Activated naive CD4-positive, alpha-beta T cell treated with anti-CD3 and anti-CD28 coated beads, Interleukin-2, amount 50 U/mL, for 24 hours (primary cell): ENCODE measurements around the gene ISOC2.
A peak's percentile ranks its signal among the peaks of the same experiment; 100 is the strongest.

Experiments used
- H3K27ac Mint-ChIP-seq: one replicate; pipeline ENCODE4 v1.8.0; 2021; ENCODE audit warnings: mild to moderate bottlenecking, mixed read lengths
- H3K27me3 Mint-ChIP-seq: one replicate; pipeline ENCODE4 v1.8.0; 2021; ENCODE audit warnings: mixed read lengths
- H3K36me3 Mint-ChIP-seq: one replicate; pipeline ENCODE4 v1.8.0; 2021; ENCODE audit warnings: mixed read lengths
- H3K4me1 Mint-ChIP-seq: one replicate; pipeline ENCODE4 v1.8.0; 2021; ENCODE audit warnings: mixed read lengths
- H3K4me3 Mint-ChIP-seq: one replicate; pipeline ENCODE4 v1.8.0; 2021; ENCODE audit warnings: mild to moderate bottlenecking, mixed read lengths
- H3K9me3 Mint-ChIP-seq: one replicate; pipeline ENCODE4 v1.8.0; 2021; ENCODE audit warnings: mixed read lengths

ISOC2 gene

DNA sequence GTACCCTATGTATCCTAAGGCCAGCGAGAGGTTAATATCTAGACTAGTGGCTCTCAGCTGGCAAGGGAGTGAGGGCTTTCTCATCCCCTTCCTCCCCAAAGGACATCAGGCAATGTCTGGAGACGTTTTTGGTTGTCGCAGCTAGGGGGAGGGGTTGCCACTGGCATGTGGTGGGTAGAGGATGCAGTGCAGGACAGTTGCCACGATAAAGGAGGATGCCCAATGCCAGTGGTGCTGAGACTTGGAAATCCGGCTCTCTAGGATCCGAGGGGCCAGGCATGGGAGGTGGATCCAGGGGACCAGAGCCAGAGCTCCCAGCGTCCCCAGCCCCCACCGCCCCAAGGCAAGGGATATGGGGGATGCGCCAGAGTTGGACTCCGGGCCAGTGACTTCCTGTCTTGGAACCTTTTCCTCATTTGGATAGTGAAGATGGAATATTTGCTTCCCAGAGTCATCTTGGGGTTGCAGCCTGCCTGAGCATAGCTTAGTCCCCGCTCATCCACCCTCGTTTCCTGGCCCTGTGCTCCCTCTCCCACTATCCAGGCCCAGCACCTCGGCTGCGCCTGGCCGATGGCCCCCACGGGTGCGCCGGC, 31.7 kb upstream of the ISOC2 start:
- no peaks in the 10 kb centered on the region for H3K4me1 Mint-ChIP-seq
- H3K36me3 Mint-ChIP-seq: no peaks in the 10 kb centered on the region

DNA sequence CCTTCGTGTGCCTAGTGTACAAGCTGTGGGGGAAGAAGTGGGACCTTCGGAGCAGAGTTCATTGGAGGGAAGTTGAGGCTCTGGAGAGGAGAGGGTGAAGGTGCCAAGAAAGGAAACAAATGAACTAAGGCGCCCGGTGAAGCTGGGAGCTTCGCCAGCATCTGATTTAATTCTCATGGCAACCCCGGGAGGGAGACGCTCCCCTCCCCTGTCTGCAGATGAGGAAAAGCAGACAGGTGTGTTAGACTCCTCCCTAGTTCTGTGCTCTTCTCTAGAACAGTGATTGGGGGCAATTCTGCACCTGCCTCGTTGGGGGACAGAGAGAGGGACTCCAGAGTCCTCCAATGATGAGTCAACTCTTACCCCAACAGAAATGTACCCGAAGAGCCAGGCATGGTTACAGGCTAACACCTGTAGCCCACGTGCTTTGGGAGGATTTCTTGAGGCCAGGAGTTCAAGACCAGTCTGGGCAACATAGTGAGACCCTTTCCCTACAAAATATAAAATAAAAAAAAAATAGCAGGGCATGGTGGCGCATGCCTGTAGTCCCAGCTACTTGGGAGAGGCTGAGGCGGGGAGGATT, 31.0 kb upstream of the ISOC2 start:
- Mint-ChIP-seq H3K27me3 (peaks cover 1% of the 10 kb centered on the region), H3K36me3 (no peaks in the 10 kb centered on the region), H3K4me1 (peaks cover 2% of the 10 kb centered on the region), H3K27ac (no peak overlapping the region), H3K9me3 (no peaks in the 10 kb centered on the region), H3K4me3 (no peak overlapping the region)

More for the DNA sequence above, 31.7 kb upstream of the ISOC2 start:
- H3K27me3 Mint-ChIP-seq: peaks cover 1% of the 10 kb centered on the region
- H3K9me3 Mint-ChIP-seq: no peaks in the 10 kb centered on the region
- H3K27ac Mint-ChIP-seq: no peak overlapping the region
- no peak overlapping the region for H3K4me3 Mint-ChIP-seq

DNA sequence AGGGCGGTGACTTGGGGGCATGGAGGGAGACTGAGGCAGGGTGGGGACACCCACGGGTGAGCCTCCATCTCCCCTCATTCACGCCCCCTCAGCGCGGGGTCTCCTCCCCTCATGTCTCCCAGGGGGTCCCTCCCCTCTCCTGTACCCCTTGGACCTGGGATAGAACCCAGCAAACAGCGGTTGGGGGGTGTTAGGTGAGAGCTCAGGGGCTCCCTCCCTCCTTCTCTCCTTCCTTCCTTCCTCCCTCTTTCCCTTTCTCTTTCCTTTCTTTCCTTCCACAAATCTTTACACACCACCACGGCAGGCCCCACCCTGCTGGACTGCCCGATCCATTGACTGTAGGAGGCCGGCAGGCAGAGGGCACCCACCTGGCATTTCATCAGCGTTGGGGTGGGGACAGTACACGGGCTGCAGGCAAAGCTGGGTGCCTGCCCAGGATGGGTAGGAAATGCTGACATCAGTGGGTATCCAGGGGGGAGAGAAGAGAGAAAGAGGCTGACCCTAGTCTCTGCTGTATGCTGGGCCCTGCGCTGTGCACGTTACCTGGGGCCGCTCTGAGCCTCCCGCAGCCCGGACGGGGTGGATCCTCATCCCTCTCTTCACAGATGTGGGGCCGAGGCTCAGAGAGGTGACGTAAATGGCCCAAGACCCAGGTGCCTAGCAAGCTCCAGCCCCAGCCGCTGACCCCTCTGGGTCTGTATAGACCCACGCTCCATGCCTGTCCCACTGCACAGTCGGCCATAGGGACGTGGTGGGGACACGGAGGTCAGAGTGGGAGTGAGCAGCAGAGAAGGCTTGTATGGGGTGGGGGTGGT, 30.3 kb upstream of the ISOC2 start:
- no peak overlapping the region for H3K27ac Mint-ChIP-seq
- no peak overlapping the region for H3K4me3 Mint-ChIP-seq
- H3K9me3 Mint-ChIP-seq: no peaks in the 10 kb centered on the region
- no peaks in the 10 kb centered on the region for H3K36me3 Mint-ChIP-seq
- H3K27me3 Mint-ChIP-seq: peaks cover 1% of the 10 kb centered on the region
- H3K4me1 Mint-ChIP-seq: peaks cover 6% of the 10 kb centered on the region

DNA sequence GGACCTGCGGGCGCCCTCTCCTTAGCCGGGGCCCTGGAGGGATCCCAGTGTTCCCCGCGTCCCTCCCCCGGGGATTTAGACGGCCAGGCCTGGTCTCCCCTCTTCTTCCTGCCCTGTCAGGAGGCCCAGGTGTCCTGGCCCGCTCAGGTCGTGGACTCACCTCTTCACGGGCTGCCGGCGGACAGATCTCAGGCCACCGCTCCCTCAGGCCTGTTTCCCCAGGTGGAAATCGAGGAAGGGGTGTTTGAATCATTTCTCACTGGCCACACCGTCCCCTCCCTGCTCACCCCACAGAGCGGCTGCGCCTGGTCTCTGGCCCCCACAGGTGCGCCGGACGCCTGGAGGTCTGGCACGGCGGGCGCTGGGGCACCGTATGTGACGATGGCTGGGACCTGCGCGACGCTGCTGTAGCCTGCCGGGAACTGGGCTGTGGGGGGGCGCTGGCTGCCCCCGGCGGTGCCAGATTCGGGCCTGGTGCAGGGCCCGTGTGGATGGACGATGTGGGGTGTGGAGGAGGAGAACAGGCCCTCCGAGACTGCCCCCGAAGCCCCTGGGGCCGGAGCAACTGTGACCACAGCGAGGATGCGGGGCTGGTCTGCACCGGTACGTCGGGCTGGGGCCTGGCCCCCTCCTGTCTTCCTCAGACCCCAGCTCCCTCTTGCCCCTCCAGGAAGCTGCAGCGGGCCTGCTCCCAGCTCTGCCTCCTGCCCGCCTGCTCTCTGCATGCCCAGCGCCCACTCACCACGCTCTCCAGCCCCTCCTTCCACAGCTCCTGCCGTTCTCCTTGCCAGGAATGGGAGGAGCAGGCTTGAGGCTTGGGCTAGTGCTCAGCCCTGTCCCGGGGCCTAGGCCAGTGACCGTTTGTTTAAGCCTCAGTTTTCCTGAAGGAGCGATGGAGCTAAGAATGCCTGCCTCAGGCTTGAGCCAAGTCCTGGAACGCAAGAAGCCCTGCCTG, 29.3 kb upstream of the ISOC2 start:
- Mint-ChIP-seq H3K27me3 (peaks cover 1% of the 10 kb centered on the region), H3K36me3 (no peaks in the 10 kb centered on the region), H3K4me3 (no peak overlapping the region), H3K4me1 (peaks cover 6% of the 10 kb centered on the region), H3K27ac (no peak overlapping the region), H3K9me3 (no peaks in the 10 kb centered on the region)

DNA sequence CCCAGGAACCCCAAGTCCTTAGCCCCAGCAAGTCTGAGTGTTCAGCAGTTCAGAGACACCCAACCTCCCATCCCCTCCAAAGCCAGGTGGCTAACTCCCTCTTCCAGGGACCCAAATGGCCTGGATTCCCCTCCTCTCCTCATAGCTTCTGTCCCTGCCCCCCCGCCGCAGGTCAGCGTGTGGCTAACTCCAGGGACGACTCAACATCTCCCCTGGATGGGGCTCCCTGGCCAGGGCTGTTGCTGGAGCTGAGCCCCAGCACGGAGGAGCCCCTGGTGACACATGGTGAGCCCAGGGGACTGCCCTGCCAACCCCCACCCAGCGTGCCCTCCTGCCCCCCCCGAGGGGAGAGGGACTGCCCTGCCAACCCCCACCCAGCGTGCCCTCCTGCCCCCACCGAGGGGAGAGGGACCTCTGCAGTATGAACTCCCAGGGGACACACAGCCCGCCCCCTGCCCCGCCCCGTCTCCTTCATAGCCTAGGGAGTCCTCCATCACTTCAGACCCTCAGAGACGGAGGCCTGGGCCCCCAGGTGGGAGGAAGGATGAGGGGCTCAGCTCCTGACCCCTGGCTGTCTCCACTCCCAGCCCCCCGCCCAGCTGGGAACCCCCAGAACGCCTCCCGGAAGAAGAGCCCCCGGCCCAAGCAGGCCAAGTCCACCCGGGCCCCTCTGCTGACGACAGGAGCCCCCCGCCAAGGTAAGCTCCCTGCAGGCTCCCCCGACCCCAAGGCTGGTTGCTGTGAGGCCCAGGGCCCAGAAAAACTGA, 28.5 kb upstream of the ISOC2 start:
- Mint-ChIP-seq H3K36me3 (no peaks in the 10 kb centered on the region), H3K4me1 (peaks cover 6% of the 10 kb centered on the region), H3K27me3 (peaks cover 1% of the 10 kb centered on the region), H3K4me3 (no peak overlapping the region), H3K9me3 (no peaks in the 10 kb centered on the region), H3K27ac (no peak overlapping the region)

DNA sequence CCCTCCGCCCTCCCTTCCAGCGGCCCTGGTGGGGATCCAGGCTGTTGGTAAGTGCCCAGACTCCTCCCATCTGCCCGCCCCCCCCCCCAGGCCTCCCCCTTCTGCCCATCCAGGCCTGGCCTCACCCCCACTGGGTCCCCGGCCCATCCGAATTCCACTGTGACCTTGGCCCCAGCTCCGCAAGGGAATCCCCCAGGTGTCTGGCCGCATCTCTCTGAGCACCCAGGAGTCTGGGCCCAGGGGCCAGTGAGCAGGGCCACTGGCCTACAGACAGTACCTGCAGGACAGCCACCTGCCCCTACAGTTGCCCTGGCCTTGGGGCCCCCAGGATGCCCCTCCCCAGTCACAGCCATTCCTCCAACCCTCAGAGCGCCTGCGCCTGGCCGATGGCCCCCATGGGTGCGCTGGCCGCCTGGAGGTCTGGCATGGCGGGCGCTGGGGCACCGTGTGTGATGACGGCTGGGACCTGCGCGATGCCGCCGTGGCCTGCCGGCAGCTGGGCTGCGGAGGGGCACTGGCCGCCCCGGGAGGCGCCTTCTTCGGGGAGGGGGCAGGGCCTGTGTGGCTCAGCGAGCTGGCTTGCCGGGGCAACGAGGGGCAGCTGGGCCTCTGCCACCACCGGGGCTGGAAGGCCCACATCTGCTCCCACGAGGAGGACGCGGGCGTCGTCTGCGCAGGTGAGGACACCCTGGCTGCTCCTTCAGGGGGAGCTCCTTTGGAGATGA, 27.7 kb upstream of the ISOC2 start:
- H3K4me3 Mint-ChIP-seq: no peak overlapping the region

DNA sequence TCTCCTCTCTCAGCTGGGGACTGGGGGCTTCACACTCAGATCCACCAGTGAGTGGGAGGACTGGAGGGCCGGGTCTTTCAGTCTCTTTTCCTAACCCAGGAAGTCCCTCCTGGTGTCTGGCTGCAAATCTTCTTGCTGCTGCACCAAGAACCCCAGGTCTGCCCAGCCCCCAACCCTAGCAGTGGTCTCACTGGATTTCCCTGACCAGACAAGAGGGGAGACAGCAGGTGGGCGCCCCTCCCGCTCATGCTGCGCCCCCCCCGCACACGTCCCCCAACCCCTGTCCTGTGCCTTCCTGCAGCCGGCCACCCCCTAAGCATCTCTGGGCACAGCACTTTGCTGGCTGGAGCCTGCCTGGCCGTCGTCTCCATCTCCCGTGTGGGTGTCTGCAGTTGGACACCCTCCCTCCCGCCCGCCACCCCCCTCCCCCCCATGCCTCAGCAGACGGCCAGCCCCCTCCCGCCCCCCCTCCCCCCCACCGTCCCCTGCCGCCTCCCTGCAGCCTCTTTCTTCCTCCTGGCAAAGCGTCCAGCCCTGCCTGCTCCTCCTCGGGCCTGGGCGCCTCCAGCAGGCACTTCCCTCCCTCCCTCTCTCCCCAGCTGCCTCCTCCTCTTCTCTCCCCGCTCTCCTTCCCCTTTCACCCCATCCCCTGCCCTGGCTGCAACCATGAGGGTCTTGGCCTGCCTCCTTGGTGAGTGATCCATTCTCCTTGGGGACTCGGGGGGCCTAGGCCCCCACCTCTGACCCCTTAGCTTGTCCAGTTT, 26.7 kb upstream of the ISOC2 start, which contains the start of gene SSC5D:
SSC5D (plus strand) TSS at position 513 of the 764 bp plus-strand sequence; CDS start at position 667, 154 bp downstream.
- Mint-ChIP-seq H3K9me3 (no peaks in the 10 kb centered on the region), H3K4me1 (peaks cover 6% of the 10 kb centered on the region), H3K36me3 (no peaks in the 10 kb centered on the region), H3K27me3 (peaks cover 1% of the 10 kb centered on the region), H3K4me3 (peak within 1 kb of the TSS; percentile 20), H3K27ac (no peak within 1 kb of the TSS)

More for the DNA sequence above, 27.7 kb upstream of the ISOC2 start:
- Mint-ChIP-seq H3K4me1 (peaks cover 6% of the 10 kb centered on the region), H3K9me3 (no peaks in the 10 kb centered on the region), H3K36me3 (no peaks in the 10 kb centered on the region), H3K27ac (no peak overlapping the region), H3K27me3 (peaks cover 1% of the 10 kb centered on the region)

DNA sequence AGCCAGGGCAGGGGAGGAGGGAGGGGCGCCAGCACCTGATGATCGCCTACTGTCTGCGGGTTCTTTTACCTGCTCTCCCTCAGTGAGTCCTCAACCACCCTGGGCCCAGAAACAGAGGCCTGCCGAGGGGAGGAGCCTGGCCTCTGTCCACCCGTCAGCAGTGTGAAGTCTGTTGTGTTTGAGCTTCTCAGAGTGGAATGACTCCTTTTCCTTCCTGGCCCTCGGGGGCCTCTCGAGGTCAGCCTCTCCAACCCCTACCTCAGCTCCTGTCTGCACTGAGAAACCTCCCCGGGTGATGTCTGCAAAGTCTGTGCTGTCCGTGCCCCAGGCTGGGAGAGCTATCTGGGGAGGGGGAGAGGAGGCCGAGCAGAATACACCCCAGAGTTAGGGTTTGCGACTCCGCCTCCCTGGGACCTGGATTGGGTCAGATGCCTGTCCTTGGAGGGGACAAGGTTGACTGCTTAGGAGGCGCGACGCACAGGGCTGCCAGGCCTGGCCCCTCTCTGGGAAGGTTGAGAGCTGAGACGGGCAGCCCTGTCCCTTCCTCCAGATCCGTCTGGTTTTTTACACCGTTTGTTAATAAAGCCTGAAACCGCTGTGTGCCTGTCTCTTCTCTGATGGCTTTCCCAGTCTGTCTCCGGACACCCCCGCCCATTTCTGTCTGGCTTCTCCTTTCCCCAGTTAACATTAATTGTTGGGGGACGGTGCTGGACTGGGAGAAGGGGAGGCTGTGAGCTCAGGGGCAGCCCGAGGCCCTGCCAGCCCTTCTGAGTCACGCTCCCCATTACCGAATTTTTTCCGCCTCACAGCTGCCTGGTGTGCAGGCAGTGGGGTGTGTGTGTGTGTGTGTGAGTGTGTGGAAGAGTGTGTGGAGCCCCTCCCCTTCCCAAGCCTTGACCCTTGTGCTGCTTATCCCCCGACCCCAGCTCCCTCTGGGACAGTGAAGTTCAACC, 25.8 kb upstream of the ISOC2 start:
- Mint-ChIP-seq H3K4me3 (peak overlapping the region; percentile 20), H3K27ac (peak overlapping the region; percentile 51), H3K9me3 (no peaks in the 10 kb centered on the region), H3K4me1 (peaks cover 6% of the 10 kb centered on the region), H3K36me3 (no peaks in the 10 kb centered on the region), H3K27me3 (peaks cover 1% of the 10 kb centered on the region)

DNA sequence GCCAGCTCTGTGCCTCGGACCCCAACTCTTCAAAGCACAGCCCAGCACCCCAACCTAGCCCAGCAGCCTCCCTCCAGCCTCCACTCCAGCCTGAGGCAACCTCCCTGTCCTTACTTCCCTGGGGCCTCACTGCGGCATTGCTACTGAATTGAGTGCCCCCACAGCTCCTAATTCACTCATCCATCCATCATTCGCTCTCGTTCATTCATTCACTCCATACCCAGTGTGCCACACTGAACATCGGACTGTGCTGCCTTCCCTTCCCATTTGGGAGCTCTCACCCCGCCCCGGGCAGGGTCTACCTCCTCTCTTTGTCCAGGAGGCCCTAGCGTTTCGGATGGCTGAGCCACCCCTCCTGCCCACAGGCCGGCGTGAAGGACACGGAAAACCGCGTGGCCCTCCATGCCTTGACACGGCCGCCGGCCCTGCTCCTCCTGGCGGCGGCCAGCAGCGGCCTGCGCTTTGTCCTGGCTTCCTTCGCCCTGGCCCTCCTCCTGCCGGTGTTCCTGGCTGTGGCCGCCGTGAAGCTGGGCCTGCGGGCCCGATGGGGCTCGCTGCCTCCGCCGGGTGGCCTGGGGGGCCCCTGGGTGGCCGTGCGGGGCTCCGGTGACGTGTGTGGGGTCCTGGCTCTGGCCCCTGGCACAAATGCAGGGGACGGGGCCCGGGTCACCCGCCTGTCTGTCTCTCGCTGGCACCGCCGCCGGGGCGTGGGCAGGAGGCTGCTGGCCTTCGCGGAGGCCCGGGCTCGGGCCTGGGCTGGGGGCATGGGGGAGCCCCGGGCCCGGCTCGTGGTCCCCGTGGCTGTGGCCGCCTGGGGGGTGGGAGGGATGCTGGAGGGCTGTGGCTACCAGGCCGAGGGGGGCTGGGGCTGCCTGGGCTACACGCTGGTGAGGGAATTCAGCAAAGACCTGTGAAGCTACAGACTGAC, 24.9 kb upstream of the ISOC2 start:
- H3K4me1 Mint-ChIP-seq: peaks cover 6% of the 10 kb centered on the region
- H3K27ac Mint-ChIP-seq: peak overlapping the region; percentile 53
- H3K9me3 Mint-ChIP-seq: no peaks in the 10 kb centered on the region
- peak overlapping the region; percentile 75 for H3K4me3 Mint-ChIP-seq
- H3K27me3 Mint-ChIP-seq: no peaks in the 10 kb centered on the region
- no peaks in the 10 kb centered on the region for H3K36me3 Mint-ChIP-seq

DNA sequence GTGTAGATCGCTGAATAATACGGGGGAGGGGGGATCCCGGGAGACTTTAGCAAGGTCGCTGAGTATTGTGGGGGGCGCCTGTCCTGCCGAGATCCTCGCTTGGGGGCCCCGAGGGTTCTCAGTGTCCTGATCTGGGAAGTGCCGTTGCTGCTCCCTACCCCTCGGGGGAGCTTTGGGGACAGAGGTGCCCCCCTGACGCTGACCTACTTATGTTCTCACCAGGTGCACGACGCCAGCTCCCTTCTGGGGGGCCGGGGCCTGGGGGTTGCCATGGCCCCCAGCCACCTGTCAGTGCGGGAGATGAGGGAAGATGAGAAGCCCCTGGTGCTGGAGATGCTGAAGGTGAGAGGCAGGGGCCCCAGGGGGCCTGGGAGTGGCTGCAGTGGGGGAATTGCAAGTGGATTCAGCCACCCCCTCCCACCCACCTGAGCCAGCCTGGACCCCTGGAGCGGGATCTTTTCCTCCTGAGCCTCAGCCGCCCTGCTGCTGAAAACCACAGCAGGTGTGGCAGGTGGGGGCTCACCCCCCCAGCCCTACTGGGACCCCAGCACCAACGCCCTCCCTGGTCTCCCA, 24.1 kb upstream of the ISOC2 start:
- Mint-ChIP-seq H3K36me3 (no peaks in the 10 kb centered on the region), H3K9me3 (no peaks in the 10 kb centered on the region), H3K4me1 (peaks cover 6% of the 10 kb centered on the region), H3K4me3 (peak overlapping the region; percentile 75), H3K27me3 (no peaks in the 10 kb centered on the region), H3K27ac (no peak overlapping the region)

DNA sequence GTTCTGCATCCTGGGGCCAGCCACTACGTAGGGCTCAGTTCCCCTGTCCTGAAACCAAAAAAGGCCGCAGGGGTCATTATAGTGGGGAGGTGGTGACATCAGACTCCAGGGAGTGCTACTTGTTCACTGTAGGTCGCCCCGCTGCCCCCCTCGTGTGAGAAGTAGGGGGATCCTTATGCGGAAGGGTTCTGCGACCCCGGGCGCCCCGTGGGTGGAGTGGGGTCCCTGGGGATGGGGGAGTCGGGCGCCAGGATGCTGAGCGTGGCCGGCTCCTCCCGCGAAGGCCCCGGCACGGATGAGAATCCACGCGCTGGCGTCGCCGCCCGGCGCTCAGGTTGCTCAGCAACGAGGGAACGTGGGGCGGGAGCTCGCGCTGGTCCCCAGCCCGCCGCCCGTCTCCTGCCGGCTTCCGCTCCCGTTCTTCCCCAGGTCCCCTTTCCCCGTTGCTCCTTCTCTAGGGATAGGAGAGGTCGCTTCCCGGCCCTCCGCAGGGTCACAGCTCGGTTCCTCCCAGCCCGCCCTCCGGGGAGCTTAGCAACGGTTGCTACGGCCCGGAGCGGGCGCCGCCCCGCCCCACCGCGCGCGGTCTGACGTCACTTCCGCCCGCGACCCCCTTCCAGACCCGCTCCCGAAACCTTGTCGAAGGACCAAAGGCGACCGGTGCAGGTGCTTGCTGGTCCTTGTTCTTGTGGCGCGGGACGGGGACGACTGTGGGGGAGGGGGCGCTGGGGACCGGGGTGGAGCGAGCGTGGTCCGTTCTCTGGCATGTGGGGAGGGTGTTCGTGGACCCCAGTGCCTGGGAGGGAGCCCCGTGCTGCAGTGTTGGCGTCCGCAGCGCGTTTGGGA, 23.4 kb upstream of the ISOC2 start, which contains the start of gene NAT14:
NAT14 (plus strand) TSS at position 596 of the 846 bp plus-strand sequence. CDS start 521 bp downstream, outside the sequence.
- Mint-ChIP-seq H3K36me3 (peaks cover 2% of the 10 kb centered on the region), H3K4me1 (peaks cover 8% of the 10 kb centered on the region), H3K27ac (no peak within 1 kb of the TSS), H3K4me3 (peak within 1 kb of the TSS; percentile 75), H3K9me3 (no peaks in the 10 kb centered on the region), H3K27me3 (no peaks in the 10 kb centered on the region)
